Karpas-422 (cell line): Measurements from ENCODE around the gene TMEM218. TPM values are rescaled to one million over a fixed set of nuclear protein-coding genes. Genes with fewer than 3 reads are reported as not detected.

Source experiments
- DNase-seq: peaks from one replicate; pipeline ENCODE4 v3.0.0-alpha.2; 2015
- H2AFZ ChIP-seq: fragments of 200-600 bp; sonication (generic); 2 replicates; pipeline ENCODE4 v1.6.1; 2014; ENCODE audit warnings: antibody characterized with exemption, low read length, mixed read lengths
- H3K27ac ChIP-seq: fragments of 200-600 bp; sonication (generic); 2 replicates; pipeline ENCODE4 v1.5.1; 2014; ENCODE audit warnings: mild to moderate bottlenecking, low read length, moderate library complexity
- H3K27me3 ChIP-seq: fragments of 200-600 bp; sonication (generic); 2 replicates; pipeline ENCODE4 v1.6.1; 2014; ENCODE audit warnings: low read length, mixed read lengths
- H3K36me3 ChIP-seq: fragments of 200-600 bp; sonication (generic); 2 replicates; pipeline ENCODE4 v1.6.1; 2014; ENCODE audit warnings: low read length, mixed read lengths; ENCODE audit not compliant: insufficient read depth
- H3K4me1 ChIP-seq: fragments of 200-600 bp; sonication (generic); 2 replicates; pipeline ENCODE4 v1.6.1; 2014; ENCODE audit warnings: mild to moderate bottlenecking, low read length, mixed read lengths
- H3K4me2 ChIP-seq: fragments of 200-600 bp; sonication (generic); 2 replicates; pipeline ENCODE4 v1.6.1; 2014; ENCODE audit warnings: low read length, low read depth, mild to moderate bottlenecking; ENCODE audit not compliant: poor library complexity, severe bottlenecking
- H3K4me3 ChIP-seq: fragments of 200-600 bp; sonication (generic); 2 replicates; pipeline ENCODE4 v1.5.1; 2014; ENCODE audit warnings: mild to moderate bottlenecking, antibody characterized with exemption, low read length, mixed read lengths
- H3K79me2 ChIP-seq: fragments of 200-600 bp; sonication (generic); 2 replicates; pipeline ENCODE4 v1.6.1; 2014; ENCODE audit warnings: mild to moderate bottlenecking, low read length, mixed read lengths
- H3K9ac ChIP-seq: fragments of 200-600 bp; sonication (generic); 2 replicates; pipeline ENCODE4 v1.6.0; 2014; ENCODE audit warnings: low read length
- H3K9me2 ChIP-seq: fragments of 200-600 bp; sonication (generic), shearing (Covaris generic); replicated peaks from 2 replicates; pipeline ENCODE4 v1.6.0; 2014; ENCODE audit warnings: mild to moderate bottlenecking, low read length, moderate library complexity; ENCODE audit not compliant: insufficient read depth
- H3K9me3 ChIP-seq: fragments of 300-700, 200-600 bp; sonication (generic); 2 replicates; pipeline ENCODE4 v1.6.1; 2014; ENCODE audit warnings: low read length, mixed read lengths
- H4K20me1 ChIP-seq: fragments of 200-600 bp; sonication (generic); 2 replicates; pipeline ENCODE4 v1.6.1; 2014; ENCODE audit warnings: mild to moderate bottlenecking, antibody characterized with exemption, low read length, low read depth; ENCODE audit not compliant: insufficient read depth
- total RNA-seq: library from RNA; depleted of rRNA; stranded (reverse); fragments of >200 nt; shearing (Covaris generic); gene quantifications from 2 replicates; pipeline ENCODE4 v1.2.3, GENCODE V29; 2014; ENCODE audit warnings: low replicate concordance; rRNA removed

TMEM218 gene
- 23.2 and 46.9 TPM in 2 replicates for total RNA-seq

DNA sequence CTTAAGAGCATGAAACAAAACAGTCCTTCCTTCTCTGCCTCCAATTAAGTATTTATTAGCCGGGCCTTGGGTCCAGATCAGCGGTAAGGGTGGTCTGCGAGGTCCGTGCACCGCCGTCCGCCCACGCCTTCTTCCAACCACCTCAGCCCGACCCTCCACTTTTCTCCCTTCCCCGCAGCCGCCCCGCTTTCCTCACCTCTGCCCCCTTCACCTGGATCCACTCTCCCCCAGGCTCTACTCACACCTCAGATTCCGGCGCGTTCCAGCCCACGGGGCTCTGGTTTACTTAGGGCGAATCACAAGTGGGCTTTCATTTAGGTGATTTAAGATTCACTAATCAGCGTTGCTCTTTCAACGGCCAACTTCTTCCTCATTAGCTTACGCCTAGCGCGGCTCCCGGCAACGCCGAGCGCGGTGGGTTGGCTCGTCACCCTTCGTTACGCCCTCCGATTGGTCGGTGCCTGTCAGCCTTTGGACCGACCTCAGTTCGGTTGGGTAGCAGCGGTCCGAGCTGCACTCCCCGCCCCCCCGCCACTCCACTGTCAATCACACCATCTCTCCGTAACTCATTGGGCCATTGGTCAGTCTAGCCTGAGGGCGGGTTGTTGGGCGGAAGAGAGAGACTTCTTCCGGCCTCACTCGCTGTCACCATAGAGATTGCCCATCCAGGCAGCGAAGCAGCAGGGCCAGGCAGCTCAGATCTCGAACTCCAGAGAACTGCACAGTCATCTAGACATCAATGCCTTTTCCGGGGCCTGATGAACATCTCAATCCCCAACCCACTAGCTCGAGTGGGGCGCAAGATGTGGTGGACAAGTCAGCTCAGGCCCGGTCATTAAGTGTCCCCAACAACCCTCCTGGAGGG, at the start of gene TMEM218:
TSS of gene TMEM218 (minus strand) at position 284 of the 865 bp plus-strand sequence. CDS start 9,385 bp downstream, outside the sequence.
- H3K9me2 ChIP-seq: no peaks in the 10 kb centered on the region
- peak within 1 kb of the TSS; percentile 87 for H3K9ac ChIP-seq
- peak within 1 kb of the TSS; percentile 83 for H3K27ac ChIP-seq
- no peak within 1 kb of the TSS for H2AFZ ChIP-seq
- H3K4me2 ChIP-seq: peak within 1 kb of the TSS; percentile 76
- peak within 1 kb of the TSS; percentile 81 for H3K4me3 ChIP-seq
- H3K36me3 ChIP-seq: no peaks in the 10 kb centered on the region
- peaks cover 19% of the 10 kb centered on the region for H3K79me2 ChIP-seq
- H3K4me1 ChIP-seq: peaks cover 28% of the 10 kb centered on the region
- peaks cover 2% of the 10 kb centered on the region; the same call in 1 of the 2 replicates for H3K9me3 ChIP-seq
- H3K27me3 ChIP-seq: no peaks in the 10 kb centered on the region
- no peaks in the 10 kb centered on the region for H4K20me1 ChIP-seq
- DNase-seq: peak; percentile 97

DNA sequence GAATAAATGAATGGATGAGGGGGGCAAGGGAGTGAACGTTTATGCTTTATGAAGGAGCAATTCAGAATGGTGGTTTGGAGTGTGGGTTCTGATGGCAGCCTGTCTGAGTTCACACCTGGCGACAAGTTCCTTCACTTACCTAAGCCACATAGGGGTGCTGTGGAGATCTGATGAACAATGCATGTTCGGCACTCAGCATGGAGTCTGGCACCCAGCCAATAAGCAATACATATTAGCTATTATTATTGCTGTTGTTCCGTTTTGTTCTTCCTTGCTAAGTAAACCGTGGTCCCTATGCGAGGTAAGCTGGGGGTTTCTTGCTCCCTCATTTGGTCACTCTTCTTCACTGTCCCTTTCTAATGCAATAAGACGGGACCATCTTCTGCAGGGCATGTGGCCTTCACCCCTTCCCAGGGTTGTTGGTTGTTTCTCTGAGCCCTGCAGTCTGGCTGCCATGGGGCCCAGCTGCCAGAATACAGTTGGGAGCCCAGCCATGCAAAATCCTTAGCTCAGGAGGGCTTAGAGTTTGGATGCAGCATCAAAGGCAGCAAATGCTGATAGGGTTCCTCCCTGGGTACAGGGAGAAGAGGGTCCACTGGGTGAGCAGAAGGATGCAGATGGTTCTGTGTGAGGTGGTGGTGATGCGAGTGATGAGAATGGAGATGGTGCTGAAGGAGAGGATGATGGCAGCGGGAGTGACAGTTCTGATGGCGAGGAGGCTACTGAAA, 46.7 kb upstream of the TMEM218 start:
- Histone ChIP-seq H4K20me1 (no peaks in the 10 kb centered on the region), H3K79me2 (no peaks in the 10 kb centered on the region), H3K4me1 (no peaks in the 10 kb centered on the region), H2AFZ (no peak overlapping the region), H3K27ac (no peak overlapping the region), H3K9me3 (no peaks in the 10 kb centered on the region), H3K9ac (no peak overlapping the region), H3K36me3 (no peaks in the 10 kb centered on the region), H3K4me3 (no peak overlapping the region), H3K27me3 (no peaks in the 10 kb centered on the region), H3K9me2 (no peaks in the 10 kb centered on the region), H3K4me2 (no peak overlapping the region)
- peak; percentile 45 for DNase-seq

DNA sequence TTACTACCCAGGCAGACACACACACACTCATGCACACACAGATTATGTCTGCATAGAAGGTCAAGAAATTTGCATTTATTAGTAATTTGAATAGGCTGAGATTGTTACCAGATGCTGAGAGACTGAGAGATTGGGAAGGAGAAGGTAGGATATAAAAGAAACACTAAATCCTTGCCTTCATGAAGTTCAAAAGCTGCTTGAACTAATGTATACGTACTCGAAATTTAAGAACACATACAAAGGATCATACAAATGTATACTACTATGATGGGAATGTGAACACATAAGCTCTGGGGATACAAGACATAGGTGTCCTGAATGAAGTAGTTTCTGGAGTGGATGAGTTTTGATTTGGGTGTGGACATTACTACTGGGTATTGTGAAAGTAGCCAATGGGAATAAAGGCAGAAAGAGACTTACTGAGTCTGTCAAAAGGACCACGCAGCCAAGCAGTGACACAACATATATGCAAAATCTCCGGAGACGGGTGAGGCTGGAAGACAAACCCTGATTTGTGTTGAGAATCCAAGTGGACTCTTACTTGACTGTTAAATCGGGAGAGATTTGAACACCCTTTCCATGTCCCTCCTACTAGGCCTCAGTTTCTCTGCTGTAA, 45.8 kb upstream of the TMEM218 start:
- Histone ChIP-seq H3K27ac (no peak overlapping the region), H3K9me2 (no peaks in the 10 kb centered on the region), H2AFZ (no peak overlapping the region), H3K36me3 (no peaks in the 10 kb centered on the region), H3K79me2 (no peaks in the 10 kb centered on the region), H3K4me3 (no peak overlapping the region), H3K9ac (no peak overlapping the region), H3K4me1 (no peaks in the 10 kb centered on the region), H4K20me1 (no peaks in the 10 kb centered on the region), H3K4me2 (no peak overlapping the region), H3K27me3 (no peaks in the 10 kb centered on the region), H3K9me3 (no peaks in the 10 kb centered on the region)
- DNase-seq: no peak

GRCh38 chr11:125156346-125157117, 45.1 kb upstream of the TMEM218 start:
- no peaks in the 10 kb centered on the region for H3K4me1 ChIP-seq

DNA sequence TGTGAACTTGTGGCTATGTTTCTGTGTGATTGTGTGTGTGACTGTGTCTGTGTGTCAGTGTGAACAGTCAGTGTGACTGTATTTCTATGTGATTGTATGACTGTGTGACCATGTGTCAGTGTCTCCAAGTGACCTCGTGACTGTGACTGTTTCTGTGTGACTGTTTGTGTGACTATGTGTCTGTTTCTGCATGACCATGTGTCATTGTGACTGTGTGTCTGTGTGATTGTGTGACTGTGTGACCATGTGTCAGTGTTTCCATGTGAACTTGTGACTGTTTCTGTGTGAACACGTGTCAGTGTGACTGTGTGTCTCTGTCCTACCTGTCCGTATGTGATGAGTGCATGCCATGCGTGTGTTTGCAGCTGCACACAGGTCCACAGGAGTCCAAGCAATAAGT, 44.3 kb upstream of the TMEM218 start:
- Histone ChIP-seq H3K36me3 (no peaks in the 10 kb centered on the region), H3K4me3 (no peak overlapping the region), H3K79me2 (no peaks in the 10 kb centered on the region), H3K4me1 (no peaks in the 10 kb centered on the region), H3K9me3 (no peaks in the 10 kb centered on the region), H3K4me2 (no peak overlapping the region), H4K20me1 (no peaks in the 10 kb centered on the region), H3K27me3 (no peaks in the 10 kb centered on the region), H2AFZ (no peak overlapping the region), H3K9ac (no peak overlapping the region), H3K9me2 (no peaks in the 10 kb centered on the region), H3K27ac (no peak overlapping the region)
- no peak for DNase-seq

More at GRCh38 chr11:125156346-125157117, 45.1 kb upstream of the TMEM218 start:
- H3K4me2 ChIP-seq: no peak overlapping the region
- H3K79me2 ChIP-seq: no peaks in the 10 kb centered on the region
- H3K27ac ChIP-seq: no peak overlapping the region
- H2AFZ ChIP-seq: no peak overlapping the region
- H3K9me2 ChIP-seq: no peaks in the 10 kb centered on the region
- H3K27me3 ChIP-seq: no peaks in the 10 kb centered on the region
- no peak overlapping the region for H3K4me3 ChIP-seq
- DNase-seq: peak; percentile 7
- no peaks in the 10 kb centered on the region for H4K20me1 ChIP-seq
- H3K9ac ChIP-seq: no peak overlapping the region
- no peaks in the 10 kb centered on the region for H3K9me3 ChIP-seq
- no peaks in the 10 kb centered on the region for H3K36me3 ChIP-seq

DNA sequence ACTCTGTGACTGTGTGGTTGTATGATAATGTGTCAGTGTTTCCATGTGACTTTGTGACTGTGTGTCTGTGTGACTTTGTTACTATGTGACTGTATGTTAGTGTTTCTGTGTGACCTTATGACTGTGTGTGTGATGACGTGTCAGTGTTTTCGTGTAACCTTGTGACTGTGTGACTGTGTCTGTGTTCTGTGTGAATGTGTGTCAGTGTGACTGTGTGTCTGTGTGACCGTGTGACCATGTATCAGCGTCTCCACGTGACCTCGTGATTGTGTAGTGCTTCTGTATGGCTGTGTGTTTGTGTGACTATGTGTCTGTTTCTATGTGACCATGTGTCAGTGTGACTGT, 43.6 kb upstream of the TMEM218 start:
- Histone ChIP-seq H3K4me2 (no peak overlapping the region), H3K9me3 (no peaks in the 10 kb centered on the region), H3K27ac (no peak overlapping the region), H3K27me3 (no peaks in the 10 kb centered on the region), H3K9me2 (no peaks in the 10 kb centered on the region), H3K9ac (no peak overlapping the region), H3K79me2 (no peaks in the 10 kb centered on the region), H3K4me3 (no peak overlapping the region), H3K4me1 (no peaks in the 10 kb centered on the region), H2AFZ (no peak overlapping the region), H3K36me3 (no peaks in the 10 kb centered on the region), H4K20me1 (no peaks in the 10 kb centered on the region)
- no peak for DNase-seq

- no peaks in the 10 kb centered on the region for H3K79me2 ChIP-seq
- H2AFZ ChIP-seq: no peak overlapping the region
- no peak for DNase-seq
- no peaks in the 10 kb centered on the region for H3K36me3 ChIP-seq
- H3K9me2 ChIP-seq: no peaks in the 10 kb centered on the region
- H3K4me3 ChIP-seq: no peak overlapping the region
- no peak overlapping the region for H3K9ac ChIP-seq
- no peaks in the 10 kb centered on the region for H4K20me1 ChIP-seq
- no peak overlapping the region for H3K4me2 ChIP-seq
- H3K27me3 ChIP-seq: no peaks in the 10 kb centered on the region
- no peaks in the 10 kb centered on the region for H3K4me1 ChIP-seq
- H3K9me3 ChIP-seq: no peaks in the 10 kb centered on the region
- H3K27ac ChIP-seq: no peak overlapping the region
Measured at GRCh38 chr11:125154378-125155099, 43.1 kb upstream of the TMEM218 start.
